HepG2 (cell line): ENCODE data around the gene GPR39. TPM values are rescaled to one million over a fixed set of nuclear protein-coding genes. Genes with fewer than 3 reads are reported as not detected.

ENCODE experiments used
- CEBPB ChIP-seq: IDR thresholded peaks from 2 replicates; pipeline ENCODE4 v1.6.1; 2011; ENCODE audit warnings: low read depth, low read length, improper control_type of control experiment, borderline replicate concordance
- CHD2 ChIP-seq: IDR thresholded peaks from 2 replicates; pipeline ENCODE4 v1.6.1; 2011; ENCODE audit warnings: low read depth, low read length, improper control_type of control experiment
- HNRNPH1 ChIP-seq: fragments of 200-400 bp; formaldehyde crosslinking; optimal IDR thresholded peaks from 2 replicates; pipeline ENCODE3; 2017; ENCODE audit warnings: mild to moderate bottlenecking, low read depth, low read length
- PAF1 ChIP-seq: IDR thresholded peaks from 2 replicates; pipeline ENCODE4 v1.6.1; 2016; ENCODE audit warnings: missing genetic modification reagents, missing compliant biosample characterization
- RCOR2 ChIP-seq: IDR thresholded peaks from 2 replicates; pipeline ENCODE4 v1.6.1; 2016; ENCODE audit warnings: missing biosample characterization, missing genetic modification reagents
- SKI ChIP-seq: fragments of 450-650 bp; IDR thresholded peaks from one replicate; pipeline ENCODE4 v1.6.1; 2018; ENCODE audit warnings: mild to moderate bottlenecking; ENCODE audit not compliant: partially characterized antibody
- SMARCC2 ChIP-seq: fragments of 450-650 bp; IDR thresholded peaks from 2 replicates; pipeline ENCODE4 v1.6.1; 2017; ENCODE audit warnings: antibody characterized with exemption, mild to moderate bottlenecking
- TBX2 ChIP-seq: sonication (generic); formaldehyde crosslinking; IDR thresholded peaks from 2 replicates; pipeline ENCODE4 v1.5.0; 2020; ENCODE audit warnings: missing genetic modification reagents, mild to moderate bottlenecking, borderline replicate concordance
- U2AF1 ChIP-seq: fragments of 200-400 bp; formaldehyde crosslinking; optimal IDR thresholded peaks from 2 replicates; pipeline ENCODE3; 2017; ENCODE audit warnings: mild to moderate bottlenecking, low read depth, low read length
- ZC3H13 ChIP-seq: sonication (generic); formaldehyde crosslinking; IDR thresholded peaks from 2 replicates; pipeline ENCODE4 v1.8.1; 2023; ENCODE audit warnings: mild to moderate bottlenecking, missing genetic modification reagents, moderate library complexity
- ZFP41 ChIP-seq: sonication (generic); formaldehyde crosslinking; IDR thresholded peaks from 2 replicates; pipeline ENCODE4 v1.4.0; 2020; ENCODE audit warnings: mild to moderate bottlenecking, missing genetic modification reagents, borderline replicate concordance
- ZNF138 ChIP-seq: sonication (generic); formaldehyde crosslinking; IDR thresholded peaks from 2 replicates; pipeline ENCODE4 v1.5.0; 2020; ENCODE audit warnings: mild to moderate bottlenecking, low read depth, missing genetic modification reagents
- ZNF225 ChIP-seq: sonication (generic); formaldehyde crosslinking; IDR thresholded peaks from 2 replicates; pipeline ENCODE4 v1.4.0; 2020; ENCODE audit warnings: mild to moderate bottlenecking, missing genetic modification reagents
- ZNF468 ChIP-seq: sonication (generic); formaldehyde crosslinking; IDR thresholded peaks from 2 replicates; pipeline ENCODE4 v1.8.0; 2022; ENCODE audit warnings: mild to moderate bottlenecking, moderate library complexity, missing genetic modification reagents
- ZNF747 ChIP-seq: sonication (generic); formaldehyde crosslinking; IDR thresholded peaks from 2 replicates; pipeline ENCODE4 v1.8.1; 2023; ENCODE audit warnings: missing genetic modification reagents, mild to moderate bottlenecking, borderline replicate concordance
- ZNF792 ChIP-seq: IDR thresholded peaks from 2 replicates; pipeline ENCODE4 v1.6.1; 2016
- polyA plus RNA-seq, 8 experiments: library from polyadenylated mRNA; depleted of rRNA in 3 of 8; stranded (reverse) in 7 of 8; unstranded in 1 of 8; fragments of >200 nt; fragmentation: Illumina TruSeq in 4 of 8; extraction: Trizol in 4 of 8; gene quantifications; 2 replicates each; pipeline versions ENCODE4 v1.2.1 to v1.2.3, GENCODE V29; 2011 to 2016; ENCODE audit warnings: low read depth in 4 of 8, missing spikeins in 1 of 8, mixed read lengths in 1 of 8; ENCODE audit not compliant: insufficient read depth in 1 of 8
- total RNA-seq, 5 experiments: library from RNA; depleted of rRNA; stranded (reverse); fragments of >200 nt; fragmentation: Illumina TruSeq; extraction: Trizol; gene quantifications; 2 replicates each; pipeline ENCODE4 v1.2.3, GENCODE V29; 2016; ENCODE audit warnings: low read depth in 1 of 5
- TF ChIP-seq, protein P1 (sequence below): IDR thresholded peaks from 2 replicates; pipeline ENCODE4 v1.6.1; 2012; ENCODE audit warnings: low read length, improper control_type of control experiment
- TF ChIP-seq, protein P2 (sequence below): sonication (generic); formaldehyde crosslinking; IDR thresholded peaks from 2 replicates; pipeline ENCODE4 v1.4.0; 2020; ENCODE audit warnings: missing genetic modification reagents
- TF ChIP-seq, protein P3 (sequence below): sonication (generic); formaldehyde crosslinking; IDR thresholded peaks from 2 replicates; pipeline ENCODE4 v1.4.0; 2020; ENCODE audit warnings: mild to moderate bottlenecking, missing genetic modification reagents
- TF ChIP-seq, protein P4 (sequence below): sonication (generic); formaldehyde crosslinking; IDR thresholded peaks from 2 replicates; pipeline ENCODE4 v1.4.0; 2020; ENCODE audit warnings: missing genetic modification reagents

Gene GPR39
- total and polyA plus RNA-seq, 2 of the 13 experiments (the other 11 are each of a cell fraction or from before 2014, with no cell fraction given) = 0.16 to 0.62 TPM

DNA sequence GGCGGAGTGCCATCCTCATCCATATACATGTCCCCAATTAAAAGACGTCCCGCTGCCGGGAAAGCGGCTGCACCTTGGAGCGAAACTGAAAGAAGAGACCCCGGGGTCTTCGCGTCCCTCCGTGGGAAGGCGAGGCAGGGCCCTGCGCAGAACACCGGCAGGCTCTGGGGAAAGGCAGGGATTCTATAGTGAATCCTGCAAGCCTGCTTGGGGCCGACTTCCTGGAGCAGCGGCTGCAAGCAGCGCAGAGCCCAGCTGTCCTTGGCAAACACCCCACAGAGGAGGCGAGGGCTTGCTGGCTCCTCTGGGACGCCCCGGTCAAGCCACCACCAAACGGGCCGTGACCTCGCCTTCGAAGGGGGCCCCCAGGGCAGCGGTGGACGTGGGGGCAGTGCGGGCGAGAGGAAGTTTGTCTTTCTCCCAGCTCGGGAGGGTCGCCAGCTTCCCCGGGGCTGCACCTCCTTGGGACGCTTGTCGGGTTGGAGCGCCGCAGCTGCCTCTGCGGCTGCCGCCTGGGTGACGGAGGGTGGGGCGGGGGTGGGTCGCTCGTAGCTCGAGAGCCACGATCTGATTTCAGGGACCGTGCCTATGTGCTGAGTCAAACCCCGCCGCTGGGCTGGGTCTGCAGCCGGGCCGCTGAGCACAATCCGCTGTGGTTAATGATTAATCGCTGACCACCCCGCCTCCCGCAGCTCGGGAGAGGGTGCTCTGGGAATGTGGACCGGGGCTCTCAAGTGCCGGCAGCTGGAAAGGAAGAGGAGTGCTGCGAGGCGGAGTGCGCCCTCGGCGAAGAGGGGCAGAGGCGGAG, 486 bp upstream of the GPR39 start (continued):
- TF ChIP-seq, protein P1, sequence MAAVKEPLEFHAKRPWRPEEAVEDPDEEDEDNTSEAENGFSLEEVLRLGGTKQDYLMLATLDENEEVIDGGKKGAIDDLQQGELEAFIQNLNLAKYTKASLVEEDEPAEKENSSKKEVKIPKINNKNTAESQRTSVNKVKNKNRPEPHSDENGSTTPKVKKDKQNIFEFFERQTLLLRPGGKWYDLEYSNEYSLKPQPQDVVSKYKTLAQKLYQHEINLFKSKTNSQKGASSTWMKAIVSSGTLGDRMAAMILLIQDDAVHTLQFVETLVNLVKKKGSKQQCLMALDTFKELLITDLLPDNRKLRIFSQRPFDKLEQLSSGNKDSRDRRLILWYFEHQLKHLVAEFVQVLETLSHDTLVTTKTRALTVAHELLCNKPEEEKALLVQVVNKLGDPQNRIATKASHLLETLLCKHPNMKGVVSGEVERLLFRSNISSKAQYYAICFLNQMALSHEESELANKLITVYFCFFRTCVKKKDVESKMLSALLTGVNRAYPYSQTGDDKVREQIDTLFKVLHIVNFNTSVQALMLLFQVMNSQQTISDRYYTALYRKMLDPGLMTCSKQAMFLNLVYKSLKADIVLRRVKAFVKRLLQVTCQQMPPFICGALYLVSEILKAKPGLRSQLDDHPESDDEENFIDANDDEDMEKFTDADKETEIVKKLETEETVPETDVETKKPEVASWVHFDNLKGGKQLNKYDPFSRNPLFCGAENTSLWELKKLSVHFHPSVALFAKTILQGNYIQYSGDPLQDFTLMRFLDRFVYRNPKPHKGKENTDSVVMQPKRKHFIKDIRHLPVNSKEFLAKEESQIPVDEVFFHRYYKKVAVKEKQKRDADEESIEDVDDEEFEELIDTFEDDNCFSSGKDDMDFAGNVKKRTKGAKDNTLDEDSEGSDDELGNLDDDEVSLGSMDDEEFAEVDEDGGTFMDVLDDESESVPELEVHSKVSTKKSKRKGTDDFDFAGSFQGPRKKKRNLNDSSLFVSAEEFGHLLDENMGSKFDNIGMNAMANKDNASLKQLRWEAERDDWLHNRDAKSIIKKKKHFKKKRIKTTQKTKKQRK = no peak
- TF ChIP-seq CHD2 (no peak), SMARCC2 (no peak), RCOR2 (CRISPR knock-in tag) (0 out of 2 replicates have a peak, but pooled peaks have one; percentile 33), HNRNPH1 (no peak), ZNF468 (CRISPR knock-in tag) (no peak), CEBPB (no peak), ZNF792 (CRISPR knock-in tag) (0 out of 2 replicates have a peak, but pooled peaks have one; percentile 60), ZNF225 (peak; percentile 6; the same call in 1 of the 2 replicates), TBX2 (peak; percentile 65; the same call in 1 of the 2 replicates), ZC3H13 (no peak), ZFP41 (CRISPR knock-in tag) (peak; percentile 87; the same call in 1 of the 2 replicates), U2AF1 (no peak), PAF1 (CRISPR knock-in tag) (no peak), ZNF747 (CRISPR knock-in tag) (peak; percentile 44), SKI (no peak), ZNF138 (no peak)
- TF ChIP-seq, protein P2, sequence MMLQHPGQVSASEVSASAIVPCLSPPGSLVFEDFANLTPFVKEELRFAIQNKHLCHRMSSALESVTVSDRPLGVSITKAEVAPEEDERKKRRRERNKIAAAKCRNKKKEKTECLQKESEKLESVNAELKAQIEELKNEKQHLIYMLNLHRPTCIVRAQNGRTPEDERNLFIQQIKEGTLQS = peak; percentile 68; the same call in 1 of the 2 replicates
- TF ChIP-seq, protein P3, sequence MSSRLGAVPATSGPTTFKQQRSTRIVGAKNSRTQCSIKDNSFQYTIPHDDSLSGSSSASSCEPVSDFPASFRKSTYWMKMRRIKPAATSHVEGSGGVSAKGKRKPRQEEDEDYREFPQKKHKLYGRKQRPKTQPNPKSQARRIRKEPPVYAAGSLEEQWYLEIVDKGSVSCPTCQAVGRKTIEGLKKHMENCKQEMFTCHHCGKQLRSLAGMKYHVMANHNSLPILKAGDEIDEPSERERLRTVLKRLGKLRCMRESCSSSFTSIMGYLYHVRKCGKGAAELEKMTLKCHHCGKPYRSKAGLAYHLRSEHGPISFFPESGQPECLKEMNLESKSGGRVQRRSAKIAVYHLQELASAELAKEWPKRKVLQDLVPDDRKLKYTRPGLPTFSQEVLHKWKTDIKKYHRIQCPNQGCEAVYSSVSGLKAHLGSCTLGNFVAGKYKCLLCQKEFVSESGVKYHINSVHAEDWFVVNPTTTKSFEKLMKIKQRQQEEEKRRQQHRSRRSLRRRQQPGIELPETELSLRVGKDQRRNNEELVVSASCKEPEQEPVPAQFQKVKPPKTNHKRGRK (CRISPR knock-in tag) = no peak
- TF ChIP-seq, protein P4, sequence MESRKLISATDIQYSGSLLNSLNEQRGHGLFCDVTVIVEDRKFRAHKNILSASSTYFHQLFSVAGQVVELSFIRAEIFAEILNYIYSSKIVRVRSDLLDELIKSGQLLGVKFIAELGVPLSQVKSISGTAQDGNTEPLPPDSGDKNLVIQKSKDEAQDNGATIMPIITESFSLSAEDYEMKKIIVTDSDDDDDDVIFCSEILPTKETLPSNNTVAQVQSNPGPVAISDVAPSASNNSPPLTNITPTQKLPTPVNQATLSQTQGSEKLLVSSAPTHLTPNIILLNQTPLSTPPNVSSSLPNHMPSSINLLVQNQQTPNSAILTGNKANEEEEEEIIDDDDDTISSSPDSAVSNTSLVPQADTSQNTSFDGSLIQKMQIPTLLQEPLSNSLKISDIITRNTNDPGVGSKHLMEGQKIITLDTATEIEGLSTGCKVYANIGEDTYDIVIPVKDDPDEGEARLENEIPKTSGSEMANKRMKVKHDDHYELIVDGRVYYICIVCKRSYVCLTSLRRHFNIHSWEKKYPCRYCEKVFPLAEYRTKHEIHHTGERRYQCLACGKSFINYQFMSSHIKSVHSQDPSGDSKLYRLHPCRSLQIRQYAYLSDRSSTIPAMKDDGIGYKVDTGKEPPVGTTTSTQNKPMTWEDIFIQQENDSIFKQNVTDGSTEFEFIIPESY (CRISPR knock-in tag) = no peak
